HK-2 (cell line): Measurements from ENCODE around the gene SIL1.
"Not testable (repeated sequence)": the region's sequence is repeated elsewhere in the genome, so short reads cannot be mapped to it uniquely, and the experiment has no call there.

Source experiments
- DNase-seq: peaks from one replicate; pipeline ENCODE4 v3.0.0-alpha.2; 2018; ENCODE audit not compliant: unreplicated experiment

The SIL1 gene

DNA sequence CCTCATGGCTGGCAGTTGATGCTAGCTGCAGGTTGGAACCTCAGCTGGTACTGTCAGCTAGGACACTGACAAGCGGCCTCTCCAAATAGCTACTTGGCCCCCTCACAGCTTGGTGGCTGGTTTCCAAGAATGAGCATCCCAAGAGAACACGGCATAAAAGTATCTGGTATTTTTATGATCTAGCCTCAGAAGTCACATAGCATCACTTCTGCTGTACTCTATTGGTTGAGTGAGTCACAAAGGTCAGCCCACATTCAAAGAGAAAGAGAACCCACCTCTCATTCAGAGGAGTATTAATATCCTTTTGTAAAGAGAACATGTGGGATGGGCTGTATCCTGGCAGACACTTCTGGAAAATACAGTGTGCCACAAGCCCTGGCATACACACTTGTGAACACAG is 6.0 kb upstream of the SIL1 start:
- DNase-seq, result no peak

DNA sequence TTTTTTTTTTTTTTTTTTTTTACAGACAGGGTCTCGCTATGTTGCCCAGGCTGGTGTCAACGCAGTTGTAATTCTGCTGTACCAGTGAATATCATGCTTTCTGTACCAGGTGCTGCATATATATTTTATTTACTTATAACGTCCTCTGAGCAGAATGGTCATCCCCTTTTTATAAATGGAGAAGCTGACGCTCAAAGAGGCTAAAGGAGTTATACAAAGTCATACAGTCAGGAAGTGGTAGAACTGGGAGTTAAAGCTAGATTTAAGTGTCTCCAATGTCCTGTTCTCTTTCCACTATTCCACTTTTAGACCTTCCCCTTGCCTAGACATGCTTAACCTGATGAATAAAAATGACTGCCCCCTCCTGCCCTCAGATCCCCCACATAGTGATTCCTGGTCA is 1.2 kb upstream of the SIL1 start:
- DNase-seq, result no peak

DNA sequence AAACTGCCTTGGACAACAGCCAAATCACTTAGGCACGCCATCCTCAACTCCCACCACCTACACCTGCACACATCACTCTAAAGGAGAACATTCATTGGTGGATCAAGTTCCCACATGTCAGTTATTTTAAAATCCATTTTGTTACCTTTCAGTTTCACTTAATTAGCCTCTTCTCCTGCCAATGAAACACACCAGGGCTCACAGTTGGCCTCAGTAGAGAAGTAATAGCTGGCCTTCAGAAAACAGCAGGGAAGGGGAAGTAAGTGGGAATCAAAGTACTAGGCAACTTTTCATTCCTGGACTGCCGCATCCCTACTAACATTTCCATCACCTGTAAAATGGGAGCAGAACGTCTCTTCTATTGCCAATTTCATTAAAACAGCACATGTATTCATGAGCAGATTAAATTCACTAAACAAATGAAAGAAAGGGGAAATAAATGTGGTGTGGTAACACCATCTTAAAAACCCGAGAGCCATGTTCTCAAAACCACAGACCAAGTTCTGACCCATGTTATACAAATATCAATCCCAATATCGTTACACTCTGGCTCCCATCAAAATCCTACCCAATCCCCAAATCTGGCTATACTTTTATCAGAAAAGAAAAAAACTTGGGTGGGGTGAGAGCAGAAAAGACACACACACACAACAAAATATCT is 1.7 kb downstream of the SIL1 start:
- no peak for DNase-seq

DNA sequence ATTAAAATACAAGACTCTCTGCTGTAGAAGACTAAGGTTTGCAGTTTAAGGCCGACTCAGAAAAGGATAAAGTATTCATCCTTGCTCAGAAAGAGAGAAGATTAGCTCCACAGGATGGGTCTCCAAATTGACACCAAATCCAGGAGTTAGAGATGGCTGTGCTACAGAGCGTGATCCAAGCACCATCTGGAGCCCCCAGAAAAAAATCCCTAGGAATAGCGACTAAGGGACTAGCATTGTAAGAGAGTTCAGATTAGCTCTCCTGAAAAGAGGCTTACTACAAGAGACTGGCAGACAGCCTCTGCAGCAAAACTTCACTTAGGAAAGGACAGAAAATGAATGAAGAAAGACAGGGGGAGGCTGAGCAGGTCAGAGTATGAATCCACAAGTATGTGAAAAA is 3.7 kb downstream of the SIL1 start:
- no peak for DNase-seq

DNA sequence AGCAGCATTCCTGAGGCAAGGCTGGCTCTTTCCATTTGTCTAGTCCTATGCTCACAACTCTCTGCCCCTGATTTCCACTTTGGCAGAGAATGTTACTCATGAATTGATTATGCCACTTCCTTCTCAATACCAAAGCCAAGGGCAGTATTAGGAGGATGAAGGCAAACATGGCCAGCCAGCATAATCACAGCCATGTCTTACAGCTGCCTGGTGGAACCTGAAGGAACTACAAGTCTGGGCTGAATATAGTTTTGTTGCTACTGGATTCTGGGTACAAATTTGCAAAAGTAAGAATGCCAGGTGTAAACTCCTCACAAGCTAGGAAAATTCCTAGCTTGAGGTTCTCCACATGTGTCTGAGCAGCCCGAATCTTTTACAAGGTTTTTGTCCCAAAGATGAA is 4.2 kb downstream of the SIL1 start:
- DNase-seq, result no peak

DNA sequence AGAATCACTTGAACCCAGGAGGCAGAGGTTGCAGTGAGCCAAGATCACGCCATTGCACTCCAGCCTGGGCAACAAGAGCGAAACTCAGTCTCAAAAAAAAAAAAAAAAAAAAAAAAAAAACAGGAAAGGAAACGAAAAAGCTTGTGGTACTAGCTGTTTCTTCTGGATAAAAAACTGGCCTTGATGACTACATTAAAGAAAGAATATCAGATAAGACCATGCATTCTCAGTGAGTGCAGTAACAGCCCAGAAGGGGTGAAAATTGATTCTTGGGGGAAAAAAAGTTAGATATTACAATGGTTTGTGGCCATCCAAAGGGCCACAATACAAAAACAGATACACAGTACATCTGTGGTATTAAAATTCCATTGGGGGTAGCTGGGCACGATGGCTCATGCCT is 5.3 kb downstream of the SIL1 start:
- DNase-seq, result not testable (repeated sequence)

DNA sequence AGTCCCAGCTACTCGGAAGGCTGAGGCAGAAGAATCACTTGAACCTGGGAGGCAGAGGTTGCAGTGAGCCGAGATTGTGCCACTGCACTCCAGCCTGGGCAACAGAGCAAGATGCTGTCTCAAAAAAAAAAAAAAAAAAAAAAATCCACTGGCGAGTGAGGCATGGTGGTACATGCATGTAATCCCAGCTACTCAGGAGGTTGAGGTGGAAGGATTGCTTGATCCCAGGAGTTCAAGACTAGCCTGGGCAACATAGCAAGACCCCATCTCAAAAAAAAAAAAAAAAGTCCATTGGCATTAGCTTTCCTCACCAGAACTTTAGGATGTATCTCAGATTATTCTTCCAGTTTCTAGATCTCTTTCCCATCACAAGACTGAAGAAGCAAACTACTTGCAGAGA is 6.2 kb downstream of the SIL1 start:
- not testable (repeated sequence) for DNase-seq

DNA sequence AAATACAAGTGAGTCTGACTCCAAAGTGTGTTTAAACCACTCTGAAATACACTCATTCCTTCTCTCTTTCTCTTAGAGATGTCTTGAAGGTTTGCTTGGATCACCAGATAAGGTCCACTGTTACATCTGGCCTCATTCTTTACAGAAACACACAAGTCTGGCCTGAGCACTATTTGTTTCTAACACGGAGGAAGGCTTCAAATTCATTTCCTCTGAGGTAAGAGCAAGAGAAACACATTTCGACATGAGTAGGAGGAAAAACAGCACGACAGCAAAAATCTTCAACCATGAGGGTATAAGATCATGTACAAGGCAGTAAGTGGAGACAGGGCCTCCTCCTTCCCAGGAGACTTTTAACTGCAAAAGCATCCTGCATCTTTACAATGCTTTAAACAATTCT is 8.0 kb downstream of the SIL1 start:
- no peak for DNase-seq

DNA sequence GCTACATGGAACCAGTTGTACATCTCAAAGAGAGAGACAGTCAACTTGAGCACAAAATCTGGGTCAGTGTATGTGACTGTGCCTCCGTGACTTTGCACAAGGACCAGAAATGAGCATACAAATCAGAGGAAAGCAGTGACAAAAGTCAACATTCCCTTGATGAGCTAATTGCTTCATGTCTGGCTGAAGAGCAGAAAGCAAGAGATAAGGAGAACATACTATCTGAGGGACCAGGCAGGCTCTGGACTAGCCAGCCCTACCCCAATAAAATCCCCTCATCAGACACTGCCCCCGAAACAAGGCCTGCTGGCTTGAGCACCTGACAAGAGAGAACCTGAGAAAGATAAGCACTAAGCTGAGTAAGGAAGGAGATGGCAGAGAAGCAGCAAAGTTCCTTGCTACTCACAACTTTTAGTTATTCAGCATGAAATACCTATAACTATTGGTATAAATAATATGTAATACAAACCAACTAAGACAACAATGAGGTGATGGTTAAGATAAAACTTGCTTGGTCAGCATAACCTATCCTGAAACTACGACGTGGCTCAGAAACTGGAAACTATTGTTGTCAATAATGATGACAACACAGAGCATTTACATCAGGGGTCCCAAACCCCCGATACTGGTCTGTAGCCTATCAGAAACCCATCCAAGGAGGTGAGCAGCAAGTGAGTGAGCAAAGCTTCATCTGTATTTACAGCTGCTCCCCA is 9.5 kb downstream of the SIL1 start:
- no peak for DNase-seq

DNA sequence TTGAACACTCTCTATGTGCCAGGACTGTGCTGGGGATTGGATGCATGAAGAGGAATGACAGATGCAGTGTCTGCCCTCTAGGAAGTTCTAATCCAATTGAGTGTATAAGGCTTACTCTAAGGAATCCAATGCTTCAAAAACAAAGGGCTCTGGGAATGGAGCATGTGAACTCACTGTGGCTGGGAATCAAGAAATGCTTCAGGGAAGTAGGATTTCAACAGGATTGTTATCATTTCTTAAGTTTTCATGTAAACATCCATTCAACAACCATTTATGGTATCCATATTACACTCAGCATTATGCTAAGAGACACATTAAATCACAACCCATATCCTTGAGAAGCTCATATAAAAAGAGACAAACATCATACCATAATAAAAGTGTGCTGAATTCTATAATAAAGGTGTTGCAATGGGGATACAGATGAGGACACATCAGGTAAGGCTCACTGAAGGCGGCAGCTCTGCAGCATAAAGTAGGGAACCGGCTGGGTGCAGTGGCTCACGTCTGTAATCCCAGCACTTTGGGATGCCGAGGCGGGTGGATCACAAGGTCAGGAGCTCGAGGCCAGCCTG is 11.3 kb downstream of the SIL1 start:
- no peak for DNase-seq

DNA sequence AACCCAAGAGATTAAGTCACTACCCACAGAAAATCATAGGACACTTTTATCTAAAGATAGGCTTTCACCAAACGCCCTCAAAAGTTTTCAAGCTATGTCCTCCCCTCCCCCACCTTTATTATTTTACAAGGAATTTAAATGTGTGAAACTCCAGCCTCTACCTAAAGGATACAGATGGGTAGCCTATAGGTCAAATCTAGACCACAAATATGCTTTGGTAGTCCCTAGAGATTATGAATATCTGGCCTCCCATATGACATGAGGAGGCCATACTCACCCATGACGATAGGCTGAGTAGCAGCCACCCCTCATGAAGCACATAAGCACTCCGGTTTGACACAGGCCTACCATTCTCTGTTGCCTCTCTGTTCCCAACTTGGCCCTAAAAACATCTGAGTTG is 11.9 kb downstream of the SIL1 start:
- DNase-seq, result no peak

DNA sequence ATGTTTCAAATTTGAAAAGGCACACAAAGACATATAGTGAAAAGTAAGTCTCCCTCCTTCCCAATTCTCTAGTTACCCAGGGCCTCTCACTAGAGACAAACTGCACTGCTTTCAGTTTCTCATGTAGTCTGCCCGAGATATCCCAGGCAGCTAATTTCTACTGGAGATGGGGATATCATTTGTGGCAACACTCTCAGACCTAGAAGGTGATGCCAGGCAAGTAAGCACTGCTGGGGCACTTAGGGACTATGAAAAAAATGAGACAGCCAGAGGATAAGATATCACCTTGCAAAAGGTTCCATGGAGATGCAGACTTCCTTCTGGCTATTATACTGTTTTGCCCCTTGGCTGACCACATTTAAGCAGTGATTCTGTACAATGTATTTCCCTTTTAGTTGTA is 12.6 kb downstream of the SIL1 start:
- no peak for DNase-seq

DNA sequence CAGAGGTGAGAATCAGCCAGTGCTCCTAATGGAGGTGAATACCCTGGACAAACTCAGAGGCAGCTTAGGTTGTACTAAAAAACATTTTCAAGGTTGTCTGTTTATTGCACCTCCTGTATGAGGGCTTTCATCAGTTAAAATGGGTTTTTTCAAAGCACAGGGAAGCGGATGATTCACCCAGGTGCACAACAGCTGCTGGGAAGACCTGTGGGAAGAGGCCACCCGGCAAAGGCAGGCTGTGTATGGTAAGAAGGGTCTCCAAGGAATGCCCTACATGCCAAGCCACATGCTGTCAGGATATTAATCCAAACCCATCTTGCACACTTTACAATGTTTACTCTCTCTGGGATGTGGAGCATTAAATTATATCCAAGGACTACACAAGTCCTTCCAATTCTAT is 14.7 kb downstream of the SIL1 start:
- no peak for DNase-seq

DNA sequence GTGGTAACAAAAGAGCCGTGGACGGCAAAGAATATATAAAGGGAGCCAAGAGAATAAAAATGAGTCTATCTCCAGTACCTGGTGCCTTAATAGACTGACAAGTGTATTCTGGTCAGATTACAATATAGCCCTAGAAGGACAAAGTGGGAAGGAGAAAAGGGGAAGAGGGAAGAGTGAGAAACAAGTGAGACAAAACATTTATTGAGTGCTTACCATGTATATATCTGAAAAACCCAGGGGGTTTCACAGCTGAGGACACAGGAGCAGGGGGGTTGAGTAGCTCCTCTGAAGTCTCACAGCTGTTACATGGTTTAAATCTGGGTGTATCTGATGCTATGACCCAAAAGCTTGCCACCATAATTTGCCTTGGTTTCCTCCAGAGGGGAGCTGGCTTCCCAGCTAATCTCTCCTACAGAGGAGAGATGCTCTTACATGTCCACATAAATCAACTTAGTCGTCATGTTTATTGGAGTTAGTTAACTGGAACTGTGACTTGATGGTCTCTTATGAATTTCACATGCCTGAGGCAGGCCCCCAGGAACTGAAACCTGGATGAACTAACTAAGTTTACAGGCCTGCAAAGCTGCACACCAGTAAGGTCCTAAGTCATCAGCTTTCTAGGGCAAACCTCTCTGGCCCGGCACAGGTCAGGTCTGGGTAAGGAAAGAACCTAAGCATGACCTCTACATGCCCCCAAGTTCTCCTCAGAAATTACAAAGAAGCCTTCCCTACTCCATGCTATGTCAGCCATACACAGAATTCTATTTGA is 15.5 kb downstream of the SIL1 start:
- DNase-seq, result no peak

DNA sequence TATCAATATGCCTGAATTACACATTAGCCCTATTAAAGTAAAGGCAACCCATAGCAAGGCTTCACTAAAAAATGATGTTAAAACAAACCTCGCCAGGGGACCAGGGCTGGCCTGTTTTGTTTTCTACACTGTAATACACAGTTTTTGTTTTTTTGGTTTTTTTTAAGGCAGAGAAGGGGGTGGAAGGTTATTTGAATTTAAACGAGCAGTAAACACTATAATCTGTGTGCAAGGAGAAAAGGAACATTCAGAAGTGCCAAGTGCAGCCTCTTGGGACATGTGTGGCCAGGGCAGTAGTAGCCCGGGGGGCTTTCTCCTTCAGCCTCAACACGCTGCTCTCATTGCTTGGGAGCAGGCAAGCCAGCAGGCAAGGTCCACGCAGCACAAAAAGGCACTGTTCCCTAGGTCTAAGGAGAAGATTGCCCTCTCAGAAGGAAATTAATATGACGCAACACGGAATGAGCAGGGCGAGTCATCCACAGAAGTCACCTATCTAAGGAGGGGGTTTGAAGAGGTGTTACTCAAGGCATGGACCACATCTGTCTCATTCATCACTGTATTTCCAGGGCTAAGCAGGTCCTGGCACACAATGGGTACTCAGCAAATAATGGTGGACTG is 16.2 kb downstream of the SIL1 start:
- peak; percentile 6 for DNase-seq

DNA sequence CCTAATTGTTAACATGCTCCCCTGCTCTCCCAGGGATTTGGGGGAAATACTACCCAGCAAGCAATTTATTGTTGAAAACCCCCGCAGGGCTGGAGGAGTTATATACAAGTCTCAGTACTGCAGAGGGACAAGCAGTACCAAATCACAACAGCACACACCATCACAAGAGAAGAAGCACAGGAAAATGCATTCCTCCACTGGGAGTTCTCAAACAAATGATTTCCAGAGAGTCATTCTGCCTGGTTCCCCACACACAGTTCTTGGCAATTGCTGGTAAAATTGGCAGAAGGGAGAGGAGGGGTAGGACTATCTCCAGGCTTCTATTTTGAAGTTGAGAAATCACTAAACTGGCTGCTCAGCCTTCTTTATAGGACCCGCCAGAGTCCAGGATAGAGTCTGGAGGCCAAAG is 16.8 kb downstream of the SIL1 start:
- no peak for DNase-seq

DNA sequence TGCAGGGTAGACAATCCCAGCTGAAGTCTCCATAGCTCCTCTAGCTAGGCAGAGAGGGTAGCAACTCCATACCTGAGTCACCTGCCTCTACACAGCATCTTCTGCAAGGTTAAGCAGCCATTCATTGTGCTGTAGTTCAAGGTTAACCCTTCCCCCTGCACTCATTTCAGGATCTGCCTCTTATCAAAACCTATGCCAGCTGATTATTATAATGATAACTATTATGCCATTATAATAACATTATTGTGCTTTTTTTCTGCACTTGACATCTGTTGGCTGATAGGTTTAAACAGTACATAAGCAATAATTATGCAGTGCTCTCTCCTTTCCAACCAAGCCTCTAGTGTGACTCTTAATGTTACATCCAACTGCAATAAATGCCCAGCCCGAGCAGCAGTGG is 17.3 kb downstream of the SIL1 start:
- DNase-seq, result no peak

DNA sequence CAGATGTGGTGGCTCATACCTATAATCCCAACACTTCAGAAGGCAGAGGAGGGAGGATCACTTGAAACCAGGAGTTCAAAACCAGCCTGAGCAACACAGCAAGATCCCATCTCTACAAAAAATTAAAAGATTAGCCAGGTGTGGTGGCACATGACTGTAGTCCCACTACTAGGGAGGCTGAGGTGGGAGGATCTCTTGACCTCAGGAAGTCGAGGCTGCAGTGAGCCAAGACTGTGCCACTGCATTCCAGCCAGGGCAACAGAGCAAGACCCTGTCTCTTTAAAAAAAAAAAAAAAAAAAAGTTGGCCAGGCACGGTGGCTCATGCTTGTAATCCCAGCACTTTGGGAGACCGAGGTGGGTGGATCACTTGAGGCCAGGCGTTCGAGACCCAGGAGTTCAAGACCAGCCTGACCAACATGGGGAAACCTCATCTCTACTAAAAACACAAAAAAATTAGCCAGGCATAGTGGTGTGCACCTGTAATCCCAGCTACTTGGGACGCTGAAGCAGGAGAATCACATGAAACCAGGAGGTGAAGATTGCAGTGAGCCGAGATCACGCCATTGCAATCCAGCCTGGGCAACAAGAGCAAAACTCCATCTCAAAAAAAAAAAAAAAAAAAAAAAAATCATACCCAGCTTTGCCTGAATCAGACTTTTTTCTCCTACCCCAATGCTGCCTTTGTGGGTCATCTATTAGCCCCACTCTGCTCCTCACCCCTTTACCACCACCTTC is 18.2 kb downstream of the SIL1 start:
- not testable (repeated sequence) for DNase-seq

DNA sequence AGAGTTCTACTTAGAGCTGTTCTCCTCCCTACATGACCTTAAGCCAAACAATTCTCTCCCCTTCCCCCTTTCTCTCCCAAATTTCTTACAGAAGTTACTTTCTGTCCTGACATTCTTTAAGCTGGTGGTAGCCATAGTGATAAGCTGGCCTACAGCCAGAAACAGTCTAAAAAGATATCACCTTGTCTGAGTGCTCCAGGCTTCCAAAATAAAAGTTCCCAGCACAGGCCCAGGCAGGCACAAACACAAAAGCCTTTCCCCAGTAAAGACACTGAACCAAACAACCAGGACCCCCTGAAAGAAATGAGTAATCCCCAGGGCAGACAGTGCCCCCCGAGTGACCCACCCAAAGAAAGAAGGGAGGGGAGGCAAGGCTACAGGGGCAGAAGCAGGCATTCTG is 19.2 kb downstream of the SIL1 start:
- DNase-seq, result no peak

DNA sequence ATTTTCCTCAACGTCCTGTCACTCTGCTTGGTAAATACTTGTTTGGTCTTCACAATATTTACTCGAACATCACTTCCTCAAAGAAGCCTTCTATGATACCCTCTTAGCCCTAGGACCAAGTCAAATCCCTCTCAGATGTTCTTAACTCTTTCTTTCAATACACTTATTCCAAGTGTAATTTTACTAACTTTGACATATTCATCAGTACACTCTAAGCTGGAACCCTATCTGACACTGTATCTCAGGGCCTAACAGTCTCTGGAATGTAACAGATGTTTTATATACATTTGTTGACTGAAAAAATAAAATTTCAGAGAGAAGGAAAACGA is 19.6 kb downstream of the SIL1 start:
- DNase-seq, result no peak

DNA sequence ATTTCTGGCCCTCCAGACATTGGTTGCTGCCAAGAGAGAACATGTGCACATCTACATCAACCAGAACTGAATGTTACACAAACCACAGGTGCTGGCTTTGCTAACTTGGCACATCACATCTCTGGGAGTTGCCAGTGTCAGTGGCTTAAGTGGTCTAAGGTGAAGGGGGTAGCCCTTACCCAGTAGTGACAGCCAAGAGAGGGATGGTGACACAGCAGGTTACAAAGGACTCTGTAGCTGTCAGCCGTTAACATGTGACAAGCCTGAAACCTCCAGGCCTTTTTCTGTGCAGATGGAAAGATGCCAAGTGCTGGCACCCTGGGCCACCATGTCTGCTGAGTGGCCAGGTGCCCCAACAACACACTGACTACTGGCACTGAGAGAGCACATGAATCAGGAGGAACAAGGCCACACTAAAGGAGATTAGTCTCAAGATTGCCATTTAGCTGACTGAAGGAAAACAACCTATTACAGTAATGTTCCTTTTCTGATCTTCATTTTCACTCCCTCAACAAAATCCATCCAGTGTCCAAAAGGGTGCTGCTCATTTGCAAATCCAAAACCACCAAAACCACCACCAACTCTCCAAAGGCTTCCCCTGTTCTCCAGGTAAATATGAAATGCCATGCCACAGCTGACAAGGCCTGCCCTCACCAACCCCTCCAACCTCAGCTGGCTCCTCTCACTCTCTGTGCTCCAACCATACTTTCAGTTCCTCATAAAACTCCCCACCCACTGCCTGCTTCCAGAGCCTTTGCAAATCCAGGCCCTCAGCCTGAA is 20.2 kb downstream of the SIL1 start:
- no peak for DNase-seq
